Testis (tissue), 2 donors: Measurements from ENCODE around the gene RPL28.

Experiments used
- POLR2A ChIP-seq: fragments of 450-650 bp; IDR thresholded peaks from one replicate; pipeline ENCODE4 v1.6.1; 2017; ENCODE audit warnings: antibody characterized with exemption, mild to moderate bottlenecking, moderate library complexity
- TF ChIP-seq, protein P1 (sequence below), 3 experiments: fragments of 450-650 bp in 2 of 3; fragments of 200-600 bp in 1 of 3; sonication (generic) in 1 of 3; IDR thresholded peaks; one replicate each; pipeline ENCODE4 v1.5.1; 2016 to 2019; ENCODE audit warnings: antibody characterized with exemption in 3 of 3, mild to moderate bottlenecking in 2 of 3, moderate library complexity in 1 of 3

GRCh38 chr19:55435020-55435419 is 49.3 kb downstream of the RPL28 start:
- TF ChIP-seq, protein P1, sequence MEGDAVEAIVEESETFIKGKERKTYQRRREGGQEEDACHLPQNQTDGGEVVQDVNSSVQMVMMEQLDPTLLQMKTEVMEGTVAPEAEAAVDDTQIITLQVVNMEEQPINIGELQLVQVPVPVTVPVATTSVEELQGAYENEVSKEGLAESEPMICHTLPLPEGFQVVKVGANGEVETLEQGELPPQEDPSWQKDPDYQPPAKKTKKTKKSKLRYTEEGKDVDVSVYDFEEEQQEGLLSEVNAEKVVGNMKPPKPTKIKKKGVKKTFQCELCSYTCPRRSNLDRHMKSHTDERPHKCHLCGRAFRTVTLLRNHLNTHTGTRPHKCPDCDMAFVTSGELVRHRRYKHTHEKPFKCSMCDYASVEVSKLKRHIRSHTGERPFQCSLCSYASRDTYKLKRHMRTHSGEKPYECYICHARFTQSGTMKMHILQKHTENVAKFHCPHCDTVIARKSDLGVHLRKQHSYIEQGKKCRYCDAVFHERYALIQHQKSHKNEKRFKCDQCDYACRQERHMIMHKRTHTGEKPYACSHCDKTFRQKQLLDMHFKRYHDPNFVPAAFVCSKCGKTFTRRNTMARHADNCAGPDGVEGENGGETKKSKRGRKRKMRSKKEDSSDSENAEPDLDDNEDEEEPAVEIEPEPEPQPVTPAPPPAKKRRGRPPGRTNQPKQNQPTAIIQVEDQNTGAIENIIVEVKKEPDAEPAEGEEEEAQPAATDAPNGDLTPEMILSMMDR (IDR thresholded peaks at IDR 0.05), result no peak
- TF ChIP-seq POLR2A, result no peak
